HG03571 (cell line): ENCODE results near the gene KLHL26.
"Not testable (repeated sequence)": the region's sequence is repeated elsewhere in the genome, so short reads cannot be mapped to it uniquely, and the experiment has no call there.

Experiments
- ATAC-seq: cut with Tn5 transposase; IDR thresholded peaks from one replicate; pipeline ENCODE4 v1.9.1; 2021; ENCODE audit not compliant: unreplicated experiment

KLHL26 gene

DNA sequence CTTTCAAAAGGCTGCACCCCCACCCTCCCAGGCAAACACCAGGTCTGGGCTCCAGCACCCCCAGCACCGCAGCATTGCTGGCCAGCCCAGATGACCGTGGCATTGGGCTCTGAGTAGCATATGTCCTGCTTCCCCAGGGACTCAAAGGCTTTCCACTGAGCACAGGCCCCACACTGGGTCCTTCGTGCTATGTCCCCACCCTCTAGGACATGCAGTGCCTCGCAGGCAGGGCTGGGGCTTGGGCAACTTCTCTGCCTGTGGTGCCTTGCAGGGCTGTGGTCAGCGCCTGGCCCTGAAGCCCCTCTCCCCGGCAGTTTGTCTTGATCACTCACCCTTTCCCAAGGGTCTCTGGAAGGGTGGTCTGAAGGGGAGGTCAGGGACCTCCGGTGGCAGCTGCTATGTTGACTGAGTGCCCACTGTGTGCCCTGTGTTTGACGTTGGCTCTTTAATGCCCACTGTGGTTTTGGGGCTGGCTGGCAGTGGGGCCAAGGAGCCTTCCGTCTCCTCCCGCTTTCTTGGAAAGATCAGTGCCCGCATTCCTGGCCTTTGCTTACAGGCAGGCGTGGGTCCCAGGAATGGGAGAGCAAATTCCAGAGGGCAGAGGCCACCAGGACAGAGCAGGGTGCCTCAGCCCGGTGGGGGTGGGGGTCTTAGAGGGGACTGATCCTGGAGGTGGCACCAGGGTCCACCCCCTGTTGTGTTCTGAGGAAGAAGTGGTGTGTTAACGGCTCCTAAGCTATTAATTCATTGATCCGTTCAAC, 26.3 kb downstream of the KLHL26 start:
- ATAC-seq = no peak

DNA sequence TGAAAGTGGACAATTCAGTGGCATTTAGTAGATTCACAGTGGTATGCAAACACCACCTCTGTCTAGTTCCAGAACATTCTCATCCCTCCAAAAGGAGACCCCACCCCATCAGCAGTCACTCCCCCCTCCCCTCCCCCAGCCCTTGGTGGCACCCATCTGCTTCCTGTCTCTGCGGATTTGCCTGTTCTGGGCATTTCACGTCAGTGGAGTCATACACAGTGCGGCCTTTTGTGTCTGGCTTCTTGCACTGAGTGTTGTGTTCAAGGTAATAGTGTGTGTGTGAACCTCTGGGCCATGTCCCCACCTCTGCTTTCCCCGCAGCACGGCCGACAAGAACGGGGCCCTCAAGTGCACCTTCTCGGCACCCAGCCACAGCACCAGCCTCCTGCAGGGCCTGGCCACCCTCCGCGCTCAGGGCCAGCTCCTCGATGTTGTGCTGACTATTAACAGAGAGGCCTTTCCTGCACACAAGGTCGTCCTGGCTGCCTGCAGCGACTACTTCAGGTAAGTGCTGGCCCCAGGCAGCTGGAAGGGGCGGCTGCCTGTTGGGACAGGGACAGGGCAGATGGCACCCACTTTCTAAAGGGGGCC, 27.2 kb downstream of the KLHL26 start:
- ATAC-seq = no peak

DNA sequence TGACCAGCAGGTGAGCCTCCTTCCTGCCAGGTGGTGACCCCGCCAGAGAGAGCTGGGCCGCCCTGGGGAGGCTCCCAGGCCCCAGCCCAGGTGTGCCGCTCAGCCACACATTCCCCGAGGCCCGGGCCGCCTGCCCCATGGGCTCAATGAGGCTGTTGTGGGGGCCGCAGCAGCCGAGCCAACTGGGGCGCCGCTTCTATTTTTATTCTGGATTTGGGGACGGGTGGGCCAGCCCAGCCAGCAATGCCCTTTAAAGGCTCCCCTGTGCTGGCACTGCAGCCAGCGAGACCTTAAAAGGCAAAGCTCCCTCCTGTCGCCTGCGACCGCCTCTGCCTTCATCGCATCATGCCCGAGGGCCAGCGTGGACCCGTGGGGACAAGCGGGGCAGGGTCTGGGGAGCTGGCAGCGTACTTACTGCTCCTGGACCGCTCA, 29.0 kb downstream of the KLHL26 start:
- no peak for ATAC-seq

DNA sequence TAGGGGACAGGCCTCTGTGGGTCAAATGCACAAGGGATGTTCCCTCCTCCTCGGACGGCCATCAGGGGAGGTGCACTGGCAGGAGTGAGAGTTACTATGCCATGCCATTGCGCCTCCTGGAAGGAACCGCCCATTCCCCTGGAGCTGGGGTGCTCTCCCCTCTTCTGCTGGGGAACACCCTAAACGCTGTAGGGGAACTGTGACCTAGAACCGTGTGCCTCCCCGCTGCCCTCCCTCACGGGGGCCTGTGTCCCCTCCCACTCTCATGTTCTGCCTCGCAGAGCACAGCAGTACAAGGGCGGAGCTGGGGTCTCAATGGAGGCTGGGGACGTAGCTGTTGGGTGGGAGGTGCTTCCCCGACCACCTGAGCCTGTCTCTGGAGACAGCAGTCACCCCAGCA, 29.5 kb downstream of the KLHL26 start:
- ATAC-seq = no peak

DNA sequence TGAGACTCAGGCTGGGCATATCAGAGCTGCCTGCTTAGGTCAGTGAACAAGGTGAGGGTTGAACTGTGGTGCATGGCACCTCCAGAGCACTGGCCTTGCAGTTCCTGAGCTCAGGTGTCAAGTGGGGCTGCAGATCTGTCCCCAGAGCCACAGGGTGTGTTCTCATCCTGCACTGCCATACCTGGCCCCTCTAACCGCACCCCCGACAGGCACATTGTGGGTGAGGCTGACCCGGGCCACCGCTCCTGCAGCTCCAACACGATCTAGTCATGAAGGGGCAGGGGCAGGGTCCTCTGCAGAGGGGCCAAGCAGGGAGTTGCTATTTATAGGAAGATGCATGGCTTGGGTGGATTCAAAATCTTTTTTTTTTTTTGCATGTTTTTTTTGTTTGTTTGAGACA, 30.0 kb downstream of the KLHL26 start:
- no peak for ATAC-seq

DNA sequence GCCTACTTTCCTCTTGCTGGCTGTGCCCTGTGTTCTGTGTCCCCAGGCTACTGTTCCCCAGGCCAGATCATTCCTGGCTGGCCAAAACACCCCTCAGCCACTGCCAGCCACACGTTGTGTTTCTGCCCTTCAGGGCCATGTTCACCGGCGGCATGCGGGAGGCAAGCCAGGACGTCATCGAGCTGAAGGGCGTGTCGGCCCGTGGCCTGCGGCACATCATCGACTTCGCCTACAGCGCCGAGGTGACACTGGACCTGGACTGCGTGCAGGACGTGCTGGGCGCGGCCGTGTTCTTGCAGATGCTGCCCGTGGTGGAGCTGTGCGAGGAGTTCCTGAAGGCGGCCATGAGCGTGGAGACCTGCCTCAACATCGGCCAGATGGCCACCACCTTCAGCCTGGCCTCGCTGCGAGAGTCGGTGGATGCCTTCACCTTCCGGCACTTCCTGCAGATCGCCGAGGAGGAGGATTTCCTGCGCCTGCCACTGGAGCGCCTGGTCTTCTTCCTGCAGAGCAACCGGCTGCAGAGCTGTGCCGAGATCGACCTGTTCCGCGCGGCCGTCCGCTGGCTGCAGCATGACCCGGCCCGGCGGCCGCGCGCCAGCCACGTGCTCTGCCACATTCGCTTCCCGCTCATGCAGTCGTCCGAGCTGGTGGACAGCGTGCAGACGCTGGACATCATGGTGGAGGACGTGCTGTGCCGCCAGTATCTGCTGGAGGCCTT, 30.9 kb downstream of the KLHL26 start:
- ATAC-seq = no peak

DNA sequence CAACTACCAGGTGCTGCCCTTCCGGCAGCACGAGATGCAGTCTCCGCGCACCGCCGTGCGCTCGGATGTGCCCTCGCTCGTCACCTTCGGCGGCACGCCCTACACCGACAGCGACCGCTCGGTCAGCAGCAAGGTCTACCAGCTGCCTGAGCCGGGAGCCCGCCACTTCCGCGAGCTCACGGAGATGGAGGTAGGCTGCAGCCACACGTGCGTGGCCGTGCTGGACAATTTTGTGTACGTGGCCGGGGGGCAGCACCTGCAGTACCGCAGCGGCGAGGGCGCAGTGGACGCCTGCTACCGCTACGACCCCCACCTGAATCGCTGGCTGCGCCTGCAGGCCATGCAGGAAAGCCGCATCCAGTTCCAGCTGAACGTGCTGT, 31.4 kb downstream of the KLHL26 start:
- ATAC-seq = no peak

DNA sequence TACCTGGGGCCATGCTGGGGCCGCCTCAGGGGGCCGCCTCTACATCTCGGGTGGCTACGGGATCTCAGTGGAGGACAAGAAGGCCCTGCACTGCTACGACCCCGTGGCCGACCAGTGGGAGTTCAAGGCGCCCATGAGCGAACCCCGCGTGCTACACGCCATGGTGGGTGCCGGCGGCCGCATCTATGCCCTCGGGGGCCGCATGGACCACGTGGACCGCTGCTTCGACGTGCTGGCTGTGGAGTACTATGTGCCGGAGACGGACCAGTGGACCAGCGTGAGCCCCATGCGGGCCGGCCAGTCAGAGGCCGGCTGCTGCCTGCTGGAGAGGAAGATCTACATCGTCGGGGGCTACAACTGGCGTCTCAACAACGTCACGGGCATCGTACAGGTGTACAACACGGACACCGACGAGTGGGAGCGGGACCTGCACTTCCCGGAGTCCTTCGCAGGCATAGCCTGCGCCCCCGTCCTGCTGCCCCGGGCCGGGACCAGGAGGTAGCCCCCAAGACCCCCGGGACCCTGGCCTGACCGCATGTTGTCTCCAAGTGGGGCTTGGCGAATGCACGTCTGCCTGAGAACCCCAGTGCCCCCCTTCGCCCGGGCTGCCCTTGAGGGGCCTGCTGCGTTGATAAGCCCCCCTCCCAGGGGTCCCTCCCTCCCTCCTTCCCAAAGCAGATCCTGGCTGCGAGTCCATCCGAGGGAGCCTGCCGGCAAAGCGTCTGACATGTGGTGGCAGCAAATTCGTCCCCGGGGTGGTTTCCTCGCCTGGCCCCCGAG, 32.1 kb downstream of the KLHL26 start:
- ATAC-seq = no peak

DNA sequence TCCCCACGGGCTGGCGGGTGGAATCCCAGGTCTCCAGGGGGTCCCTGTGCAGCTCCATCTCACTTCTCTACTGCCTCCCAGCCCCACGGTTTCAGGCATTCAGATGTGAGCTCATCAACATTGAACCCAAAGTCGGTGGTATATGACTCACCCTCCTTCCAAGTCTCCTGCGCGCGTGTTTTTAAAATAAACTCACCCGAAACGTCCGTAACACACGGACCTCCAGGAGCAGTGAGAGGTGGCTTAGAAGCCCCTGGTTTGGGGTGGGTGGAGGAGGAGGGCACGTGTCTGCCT, 32.6 kb downstream of the KLHL26 start:
- no peak for ATAC-seq

DNA sequence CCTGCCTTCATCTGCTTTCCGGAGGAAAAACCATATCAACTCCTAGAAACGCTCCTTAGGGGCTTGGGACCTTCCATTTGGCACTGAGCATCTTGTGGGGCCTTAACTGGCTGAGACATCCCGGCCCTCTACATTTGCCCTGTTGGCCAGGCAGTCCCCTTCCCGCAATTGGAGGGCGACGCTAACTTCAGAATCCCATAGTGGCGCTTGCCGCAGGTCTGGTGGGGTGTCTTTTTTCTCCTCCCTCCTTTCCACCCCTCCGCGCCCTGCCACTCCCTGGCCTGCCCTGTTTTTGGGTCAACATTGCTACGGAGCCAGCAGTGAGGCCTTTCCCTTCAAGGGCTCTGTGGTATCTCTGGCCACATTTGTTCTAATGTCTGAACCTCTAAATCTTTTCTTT, 33.1 kb downstream of the KLHL26 start:
- ATAC-seq = no peak

DNA sequence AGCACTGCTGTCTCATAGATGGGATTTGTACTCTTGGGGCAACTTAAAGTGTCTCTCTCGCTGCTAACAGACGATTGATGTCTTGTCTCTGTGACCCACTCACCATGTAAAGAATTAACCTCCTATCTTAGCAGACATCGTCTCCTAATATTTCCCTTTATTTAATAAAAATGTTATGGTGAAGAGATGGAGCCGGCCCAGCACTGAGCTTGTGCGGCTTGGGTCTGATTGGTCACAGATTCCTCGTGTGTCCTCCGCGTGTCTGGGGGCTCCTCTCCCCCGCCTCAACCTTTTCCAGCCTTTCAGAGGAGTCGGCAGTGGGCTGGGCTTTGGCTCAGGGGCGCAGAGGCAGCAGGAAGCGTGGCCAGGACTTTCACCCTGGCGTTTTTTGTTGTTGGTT, 33.5 kb downstream of the KLHL26 start:
- ATAC-seq = no peak

DNA sequence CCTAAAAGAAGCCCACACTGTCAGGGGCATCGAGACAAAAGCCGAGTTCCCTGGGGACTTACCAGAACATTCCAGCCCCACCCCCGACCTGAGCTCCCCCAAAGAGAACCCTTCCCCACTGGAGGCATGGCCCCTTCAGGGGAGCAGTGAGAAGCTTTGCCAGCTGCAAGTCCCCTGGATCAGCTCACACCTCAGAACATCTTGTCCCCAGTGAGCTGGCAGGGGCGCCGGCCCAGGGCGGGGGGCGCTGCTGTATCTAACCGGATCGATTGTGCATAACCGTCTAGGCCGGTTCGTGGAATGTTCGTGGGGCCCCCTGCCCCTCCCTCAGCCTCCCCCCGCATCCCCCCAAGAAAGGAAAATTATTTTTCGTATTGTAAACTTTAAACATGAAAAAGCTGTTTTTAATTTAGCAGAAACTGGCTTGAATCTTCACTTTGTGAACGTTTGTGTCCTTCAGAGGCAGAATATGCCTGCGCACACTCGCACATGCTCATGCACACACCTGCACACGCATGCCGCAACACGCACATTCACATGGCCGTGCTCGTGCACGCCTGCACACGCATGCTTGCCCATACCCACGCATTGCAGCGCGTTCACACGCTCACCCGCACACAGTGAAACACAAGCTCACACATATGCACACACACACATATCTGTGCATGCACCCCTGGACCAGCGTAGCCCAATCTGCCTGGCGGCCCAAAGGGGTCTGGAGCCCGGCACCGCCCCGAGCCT, 34.6 kb downstream of the KLHL26 start:
- no peak for ATAC-seq

DNA sequence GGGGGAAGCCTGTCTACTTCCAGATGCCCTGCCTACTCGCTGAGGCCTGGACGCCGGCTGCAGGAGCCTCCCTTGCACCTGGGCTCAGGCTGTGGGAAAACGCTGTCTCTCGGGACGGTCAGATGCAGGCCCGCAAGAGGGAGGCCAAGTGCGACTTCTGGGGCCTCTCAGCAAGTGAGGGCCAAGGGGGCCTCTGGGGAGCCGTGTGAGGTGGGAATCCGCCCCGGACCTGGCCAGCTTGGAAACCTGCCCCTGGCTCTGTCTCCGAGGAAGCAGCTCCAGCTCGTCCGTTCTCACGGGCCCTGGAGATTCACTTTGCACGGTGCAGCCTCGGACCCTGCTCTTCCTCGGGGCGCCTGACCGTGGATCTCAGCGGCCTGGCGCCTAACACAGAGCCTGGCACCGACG, 35.2 kb downstream of the KLHL26 start:
- ATAC-seq = no peak

DNA sequence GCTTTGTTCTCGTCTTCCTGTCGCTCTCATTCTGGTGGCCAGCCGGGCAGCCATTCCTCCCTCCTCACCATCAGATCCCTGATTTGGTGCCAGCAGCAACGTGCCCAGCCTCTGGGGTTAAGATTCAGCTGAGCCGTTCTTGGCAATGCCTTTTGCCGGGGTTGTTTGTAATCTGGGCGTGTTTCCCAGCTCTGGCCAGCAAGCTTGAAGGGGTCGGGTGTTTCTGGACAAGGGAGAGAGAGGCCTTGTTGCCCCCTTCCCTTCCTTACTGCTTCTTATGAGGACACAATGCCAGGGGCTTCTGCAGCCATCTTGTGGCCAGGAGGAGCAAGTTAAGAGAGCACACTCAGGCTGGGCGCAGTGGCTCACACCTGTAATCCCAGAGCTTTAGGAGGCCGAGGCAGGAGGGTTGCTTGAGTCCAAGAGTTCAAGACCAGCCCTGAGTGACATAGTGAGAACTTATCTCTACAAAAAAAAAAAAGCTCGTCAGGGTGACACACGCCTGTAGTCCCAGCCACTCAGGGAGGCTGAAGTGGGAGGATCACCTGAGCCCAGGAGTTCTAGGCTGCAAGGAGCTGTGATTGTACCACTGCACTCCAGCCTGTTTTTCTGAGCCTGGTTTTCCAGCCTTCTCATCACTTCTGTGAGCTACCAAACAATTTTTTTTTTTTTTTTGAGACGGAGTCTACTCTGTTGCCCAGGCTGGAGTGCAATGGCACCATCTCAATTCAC, 35.9 kb downstream of the KLHL26 start:
- ATAC-seq = no peak

DNA sequence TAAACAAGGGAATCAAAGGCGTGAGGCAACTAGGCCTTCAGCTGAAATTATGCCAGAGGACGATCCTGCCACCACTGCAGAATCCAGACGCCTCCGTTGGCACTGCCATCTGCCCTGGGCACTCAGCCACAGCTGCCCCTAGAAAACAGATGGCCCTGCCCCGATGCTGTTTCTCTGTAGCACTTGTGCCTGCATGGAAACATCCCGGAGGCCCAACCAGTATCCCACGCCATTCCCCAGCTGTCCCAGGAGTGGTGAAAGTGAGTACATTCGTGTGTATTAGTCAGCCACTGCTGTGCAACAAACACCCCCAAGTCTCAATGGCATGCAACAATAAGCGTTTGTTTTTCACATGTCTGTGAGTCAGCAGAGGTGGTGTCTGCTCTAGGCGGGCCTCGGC, 37.8 kb downstream of the KLHL26 start:
- no peak for ATAC-seq

DNA sequence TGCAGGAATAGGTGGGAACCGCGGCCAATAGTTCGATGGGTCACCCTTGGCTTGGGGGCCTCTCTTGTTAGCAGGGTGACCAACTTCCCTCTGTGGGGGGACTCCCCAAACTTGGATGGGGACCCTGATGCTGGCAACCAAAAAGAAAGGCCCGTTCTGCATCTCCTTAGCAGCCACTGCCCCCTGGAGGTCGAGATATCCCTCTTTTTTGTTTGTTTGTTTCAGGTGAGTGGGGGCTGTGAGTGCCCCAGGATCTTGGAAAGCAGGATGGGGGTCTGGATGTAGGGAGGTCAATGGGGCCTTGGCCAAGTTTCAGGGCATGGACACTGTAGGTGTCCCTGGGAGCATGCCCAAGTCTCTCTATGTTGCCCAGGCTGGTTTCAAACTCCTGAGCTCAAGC, 39.0 kb downstream of the KLHL26 start:
- no peak for ATAC-seq

DNA sequence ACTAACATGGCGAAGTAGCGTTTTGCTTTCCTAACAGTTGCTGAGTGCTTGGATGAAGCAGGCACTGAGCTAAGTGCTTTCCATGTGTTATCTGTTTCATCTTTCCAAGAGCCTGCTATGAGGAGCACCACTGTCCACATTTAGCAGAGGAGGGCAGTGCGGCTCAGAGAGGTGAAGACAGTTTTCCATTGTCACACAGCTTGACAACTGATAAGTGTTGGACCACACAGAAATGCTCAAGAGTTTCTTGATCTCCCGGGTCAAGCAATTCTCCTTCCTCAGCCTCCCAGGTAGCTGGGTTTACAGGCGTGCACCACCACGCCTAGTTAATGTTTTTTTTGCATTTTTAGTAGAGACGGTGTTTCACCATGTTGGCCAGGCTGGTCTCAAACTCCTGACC, 39.9 kb downstream of the KLHL26 start:
- no peak for ATAC-seq

DNA sequence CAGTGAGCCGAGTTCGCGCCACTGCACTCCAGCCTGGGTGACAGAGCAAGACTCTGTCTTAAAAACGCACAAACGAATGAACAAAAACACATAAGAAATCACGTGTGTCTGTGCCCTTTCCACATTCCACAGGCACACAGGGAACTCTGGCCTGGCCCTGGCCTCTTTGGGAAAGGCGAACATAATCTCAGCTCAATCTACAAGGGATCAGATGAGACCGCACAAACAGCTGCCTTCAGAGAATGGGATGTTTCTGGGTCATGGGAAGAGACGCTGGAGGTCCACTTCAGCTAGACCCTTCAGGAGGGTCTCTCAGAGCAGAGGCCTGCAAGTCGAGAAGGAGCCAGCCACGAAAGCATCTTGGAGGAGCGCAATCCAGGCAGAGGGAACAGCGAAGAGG, 40.3 kb downstream of the KLHL26 start:
- ATAC-seq = no peak

DNA sequence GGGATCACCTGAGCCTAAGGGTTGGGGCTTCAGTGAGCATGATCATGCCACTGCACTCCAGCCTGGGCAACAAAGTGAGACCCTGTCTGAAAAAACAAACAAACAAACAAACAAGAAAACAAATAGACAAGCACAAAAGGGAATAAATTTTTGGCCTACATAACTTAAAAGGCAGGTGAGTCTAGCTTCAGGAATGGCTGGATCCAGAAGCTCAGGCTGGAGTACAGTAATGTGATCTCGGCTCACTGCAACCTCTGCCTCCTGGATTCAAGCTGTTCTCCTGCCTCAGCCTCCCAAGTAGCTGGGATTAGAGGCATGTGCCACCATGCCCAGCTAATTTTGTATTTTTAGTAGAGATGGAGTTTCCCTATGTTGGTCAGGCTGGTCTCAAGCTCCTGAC, 43.3 kb downstream of the KLHL26 start:
- not testable (repeated sequence) for ATAC-seq

DNA sequence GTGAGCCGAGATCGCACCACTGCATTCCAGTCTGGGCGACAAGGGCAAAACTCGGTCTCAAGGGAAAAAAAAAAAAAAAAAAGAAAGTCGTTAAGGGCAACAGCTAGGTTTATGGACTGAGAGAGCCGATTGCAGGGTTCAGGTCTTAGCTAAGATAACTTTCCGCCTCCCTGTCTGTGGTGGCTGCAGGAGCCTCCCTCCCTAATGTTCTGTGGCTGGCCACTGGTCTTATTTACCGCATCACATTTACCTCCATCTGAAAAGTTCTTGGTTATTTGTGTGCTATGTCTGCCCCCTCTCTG, 45.9 kb downstream of the KLHL26 start:
- no peak for ATAC-seq
